Measurements from ENCODE around the gene EML6. TPM values are rescaled to one million over a fixed set of nuclear protein-coding genes. Genes with fewer than 3 reads are reported as not detected.

EML6 gene
- polyA plus RNA-seq, 2 donors: 0.88 to 1.3 TPM

DNA sequence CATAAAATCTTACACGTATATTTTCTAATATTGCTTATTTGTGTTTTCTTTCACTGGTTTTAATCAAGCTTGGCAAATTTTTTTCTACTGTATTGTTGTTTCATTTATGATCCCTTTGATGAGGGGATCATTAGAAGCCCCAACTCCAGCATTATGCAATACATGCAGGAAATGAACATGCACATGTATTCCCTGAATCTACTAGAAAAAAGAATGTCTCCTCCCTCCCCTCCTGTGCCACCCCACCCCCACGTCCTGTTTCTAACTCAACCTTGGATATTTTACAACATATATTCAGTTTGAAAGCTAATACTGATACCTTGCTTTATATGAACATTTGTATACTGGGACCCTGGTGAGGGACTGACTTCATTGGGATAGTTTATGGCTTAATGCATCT, 53.0 kb downstream of the EML6 start:
- H3K4me1 ChIP-seq (ENCODE audit: control insufficient read depth in 2 of 2, insufficient read depth in 2 of 2, low read length in 1 of 2): peaks cover 0 to 3% of the 10 kb centered on the region in 2 donors
- peaks cover 2 to 3% of the 10 kb centered on the region in 2 donors for H3K9me3 ChIP-seq (ENCODE audit: control insufficient read depth in 2 of 2, insufficient read depth in 1 of 2, low read depth in 1 of 2, low read length in 1 of 2)
- no peak overlapping the region for H3K27ac ChIP-seq (ENCODE audit: low read depth in 2 of 2, low read length in 1 of 2)
- no peaks in the 10 kb centered on the region for H3K36me3 ChIP-seq (ENCODE audit: control insufficient read depth in 2 of 2, insufficient read depth in 2 of 2, low read length in 1 of 2)
- no peak overlapping the region for H3K4me3 ChIP-seq (ENCODE audit: low read depth in 1 of 2, low read length in 2 of 2)
- 78 to 85% methylated on average over 2 of the region's 2 CpGs for WGBS, 2 donors
- H3K27me3 ChIP-seq (ENCODE audit: control insufficient read depth in 1 of 2, insufficient read depth in 2 of 2, low read length in 2 of 2): no peaks in the 10 kb centered on the region

DNA sequence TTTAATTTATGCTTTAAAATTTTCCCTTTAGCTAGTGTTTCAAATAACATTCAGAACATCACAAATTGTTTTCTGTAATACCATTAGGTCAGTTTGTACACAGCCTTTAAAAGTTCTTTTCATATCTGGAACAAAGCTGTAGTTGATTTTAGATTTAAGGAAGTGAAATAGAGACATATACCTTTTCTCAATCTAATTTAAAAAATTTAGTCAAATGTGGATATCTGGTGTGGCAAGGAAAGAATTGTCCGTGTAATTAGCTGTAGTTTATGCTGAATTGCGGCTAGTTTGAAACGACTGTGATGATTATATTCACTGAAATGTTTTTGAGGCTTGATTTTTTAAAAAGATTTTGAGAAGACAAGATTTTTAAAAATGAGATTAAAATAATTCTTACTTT, 59.9 kb downstream of the EML6 start:
- Histone ChIP-seq H3K27me3 (ENCODE audit: control insufficient read depth in 1 of 2, insufficient read depth in 2 of 2, low read length in 2 of 2) (no peaks in the 10 kb centered on the region), H3K36me3 (ENCODE audit: control insufficient read depth in 2 of 2, insufficient read depth in 2 of 2, low read length in 1 of 2) (no peaks in the 10 kb centered on the region), H3K4me3 (ENCODE audit: low read depth in 1 of 2, low read length in 2 of 2) (no peak overlapping the region), H3K4me1 (ENCODE audit: control insufficient read depth in 2 of 2, insufficient read depth in 2 of 2, low read length in 1 of 2) (no peaks in the 10 kb centered on the region), H3K27ac (ENCODE audit: low read depth in 2 of 2, low read length in 1 of 2) (no peak overlapping the region), H3K9me3 (ENCODE audit: control insufficient read depth in 2 of 2, insufficient read depth in 1 of 2, low read depth in 1 of 2, low read length in 1 of 2) (no peaks in the 10 kb centered on the region)
- WGBS, 2 donors: 90 to 96% methylated on average over 3 of the region's 3 CpGs

DNA sequence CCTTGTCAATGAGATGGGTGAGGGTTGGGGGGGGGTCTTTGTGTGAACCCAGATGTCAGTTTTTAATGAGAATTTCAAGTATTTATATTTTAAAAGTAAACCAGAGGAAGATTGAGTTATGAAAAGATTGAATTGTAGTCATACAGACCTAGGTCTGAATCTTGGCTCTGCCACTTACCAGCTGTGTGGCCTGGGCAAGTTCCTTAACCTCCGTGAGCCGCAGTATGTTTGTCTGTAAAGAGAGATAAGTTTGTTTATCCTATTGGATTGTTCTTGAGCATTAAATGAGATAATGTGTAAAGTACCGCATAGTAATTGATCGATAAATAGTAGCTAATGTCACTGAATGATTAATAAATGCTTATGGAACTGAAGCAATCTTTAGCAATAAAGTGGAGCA, 63.8 kb downstream of the EML6 start:
- H3K4me3 ChIP-seq (ENCODE audit: low read depth in 1 of 2, low read length in 2 of 2): no peak overlapping the region
- H3K4me1 ChIP-seq (ENCODE audit: control insufficient read depth in 2 of 2, insufficient read depth in 2 of 2, low read length in 1 of 2): no peaks in the 10 kb centered on the region
- no peaks in the 10 kb centered on the region for H3K9me3 ChIP-seq (ENCODE audit: control insufficient read depth in 2 of 2, insufficient read depth in 1 of 2, low read depth in 1 of 2, low read length in 1 of 2)
- no peaks in the 10 kb centered on the region for H3K27me3 ChIP-seq (ENCODE audit: control insufficient read depth in 1 of 2, insufficient read depth in 2 of 2, low read length in 2 of 2)
- no peaks in the 10 kb centered on the region for H3K36me3 ChIP-seq (ENCODE audit: control insufficient read depth in 2 of 2, insufficient read depth in 2 of 2, low read length in 1 of 2)
- H3K27ac ChIP-seq (ENCODE audit: low read depth in 2 of 2, low read length in 1 of 2): no peak overlapping the region
- 69 to 92% methylated on average over 4 of the region's 4 CpGs for WGBS, 2 donors

DNA sequence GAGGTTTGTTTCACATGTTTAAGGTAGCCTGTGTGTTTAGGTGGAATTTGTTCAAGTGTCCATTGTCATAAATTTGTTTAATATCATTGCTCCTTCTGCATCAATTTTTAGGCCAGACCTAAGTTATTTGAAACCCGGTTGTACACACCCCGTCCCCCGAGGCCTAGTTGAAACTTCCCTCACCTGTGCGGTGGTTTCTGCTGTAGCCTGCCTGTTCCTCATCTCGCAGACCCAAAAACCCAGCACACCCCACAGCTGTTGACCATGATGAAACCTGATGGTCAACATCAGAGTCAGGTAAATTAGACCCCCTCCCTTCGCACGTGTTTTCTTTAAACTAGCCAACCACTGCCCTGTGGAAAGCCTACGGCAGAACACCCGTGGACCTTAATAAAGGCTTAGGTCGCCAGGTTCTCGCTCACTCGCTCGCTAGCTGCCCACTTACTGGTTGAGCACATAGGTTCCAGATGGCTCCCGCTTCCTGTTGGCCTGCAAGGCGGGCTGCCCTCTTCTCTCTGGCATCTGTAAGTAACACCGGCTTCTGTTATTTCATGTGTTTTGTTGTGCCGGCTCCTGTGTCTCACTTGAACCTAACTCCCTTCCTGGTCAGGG, 64.4 kb downstream of the EML6 start:
- H3K27me3 ChIP-seq (ENCODE audit: control insufficient read depth in 1 of 2, insufficient read depth in 2 of 2, low read length in 2 of 2): no peaks in the 10 kb centered on the region
- 94 to 95% methylated on average over 17 of the region's 17 CpGs for WGBS, 2 donors

DNA sequence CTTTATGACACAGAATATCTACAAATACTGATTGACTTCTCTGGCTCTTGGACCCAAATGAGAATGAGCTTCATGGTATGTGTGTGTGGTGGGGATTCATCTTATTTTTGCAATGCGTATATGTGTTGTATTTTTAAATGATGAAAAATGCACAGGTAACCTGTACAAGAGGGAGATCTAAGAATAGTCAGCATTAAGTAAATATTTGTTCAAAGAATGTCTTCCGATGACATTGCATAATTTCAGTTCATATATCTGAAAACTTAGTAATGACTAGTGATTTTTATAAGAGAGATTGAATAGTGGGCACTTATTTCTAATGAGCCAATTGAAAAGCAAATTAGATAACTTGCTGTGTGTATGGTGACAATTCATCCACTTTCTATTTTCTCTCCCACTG, 66.4 kb downstream of the EML6 start:
- no peaks in the 10 kb centered on the region for H3K36me3 ChIP-seq (ENCODE audit: control insufficient read depth in 2 of 2, insufficient read depth in 2 of 2, low read length in 1 of 2)
- 85 to 90% methylated on average over 2 of the region's 2 CpGs for WGBS, 2 donors
- H3K27me3 ChIP-seq (ENCODE audit: control insufficient read depth in 1 of 2, insufficient read depth in 2 of 2, low read length in 2 of 2): no peaks in the 10 kb centered on the region
- no peaks in the 10 kb centered on the region for H3K9me3 ChIP-seq (ENCODE audit: control insufficient read depth in 2 of 2, insufficient read depth in 1 of 2, low read depth in 1 of 2, low read length in 1 of 2)
- no peak overlapping the region for H3K4me3 ChIP-seq (ENCODE audit: low read depth in 1 of 2, low read length in 2 of 2)
- no peaks in the 10 kb centered on the region for H3K4me1 ChIP-seq (ENCODE audit: control insufficient read depth in 2 of 2, insufficient read depth in 2 of 2, low read length in 1 of 2)
- no peak overlapping the region for H3K27ac ChIP-seq (ENCODE audit: low read depth in 2 of 2, low read length in 1 of 2)

More for the DNA sequence above, 64.4 kb downstream of the EML6 start:
- H3K9me3 ChIP-seq (ENCODE audit: control insufficient read depth in 2 of 2, insufficient read depth in 1 of 2, low read depth in 1 of 2, low read length in 1 of 2): no peaks in the 10 kb centered on the region
- H3K4me1 ChIP-seq (ENCODE audit: control insufficient read depth in 2 of 2, insufficient read depth in 2 of 2, low read length in 1 of 2): no peaks in the 10 kb centered on the region
- H3K36me3 ChIP-seq (ENCODE audit: control insufficient read depth in 2 of 2, insufficient read depth in 2 of 2, low read length in 1 of 2): no peaks in the 10 kb centered on the region
- H3K4me3 ChIP-seq (ENCODE audit: low read depth in 1 of 2, low read length in 2 of 2): no peak overlapping the region
- no peak overlapping the region for H3K27ac ChIP-seq (ENCODE audit: low read depth in 2 of 2, low read length in 1 of 2)

DNA sequence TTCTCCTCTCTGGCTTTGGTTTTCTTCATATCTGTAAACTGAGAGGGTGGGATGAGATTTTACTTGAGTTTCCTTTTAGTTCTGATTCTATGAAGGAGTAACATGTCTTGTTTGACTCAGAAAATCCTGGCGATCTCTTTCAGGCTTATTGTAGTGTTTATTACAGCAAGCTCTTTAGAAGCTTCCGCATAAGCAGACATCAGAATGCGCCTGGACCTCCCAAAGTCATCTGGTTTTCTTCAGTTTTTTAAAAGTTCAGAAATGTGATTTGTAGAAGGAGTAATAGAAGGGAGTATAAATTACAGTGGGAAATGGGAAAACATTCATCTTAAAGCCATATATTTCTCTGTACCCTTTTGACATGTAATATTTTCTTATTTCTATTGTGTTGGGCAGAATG, 68.4 kb downstream of the EML6 start:
- Histone ChIP-seq H3K9me3 (ENCODE audit: control insufficient read depth in 2 of 2, insufficient read depth in 1 of 2, low read depth in 1 of 2, low read length in 1 of 2) (no peaks in the 10 kb centered on the region), H3K27ac (ENCODE audit: low read depth in 2 of 2, low read length in 1 of 2) (no peak overlapping the region), H3K4me3 (ENCODE audit: low read depth in 1 of 2, low read length in 2 of 2) (no peak overlapping the region), H3K27me3 (ENCODE audit: control insufficient read depth in 1 of 2, insufficient read depth in 2 of 2, low read length in 2 of 2) (no peaks in the 10 kb centered on the region), H3K36me3 (ENCODE audit: control insufficient read depth in 2 of 2, insufficient read depth in 2 of 2, low read length in 1 of 2) (no peaks in the 10 kb centered on the region), H3K4me1 (ENCODE audit: control insufficient read depth in 2 of 2, insufficient read depth in 2 of 2, low read length in 1 of 2) (no peaks in the 10 kb centered on the region)
- WGBS, 2 donors: 75 to 79% methylated on average over 3 of the region's 3 CpGs

DNA sequence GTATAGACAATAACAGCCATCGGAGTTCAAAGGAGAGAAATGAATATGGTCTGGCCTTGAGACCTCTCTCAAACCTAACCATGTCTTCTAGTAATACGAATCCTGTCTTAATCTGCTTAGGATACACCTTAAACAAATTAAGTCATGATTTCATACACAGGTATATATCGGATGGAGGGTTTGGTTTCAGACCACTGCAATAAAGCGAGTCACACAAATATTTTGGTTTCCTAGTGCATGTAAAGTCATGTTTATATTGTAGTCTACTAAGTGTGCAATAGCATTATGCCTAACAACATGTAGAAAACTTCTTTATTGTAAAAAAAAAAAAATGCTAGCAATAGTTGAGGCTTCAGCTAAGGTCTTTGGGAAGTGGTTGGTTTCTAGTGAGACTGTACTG, 73.8 kb downstream of the EML6 start:
- WGBS, 2 donors: 77 to 91% methylated on average over 4 of the region's 4 CpGs

DNA sequence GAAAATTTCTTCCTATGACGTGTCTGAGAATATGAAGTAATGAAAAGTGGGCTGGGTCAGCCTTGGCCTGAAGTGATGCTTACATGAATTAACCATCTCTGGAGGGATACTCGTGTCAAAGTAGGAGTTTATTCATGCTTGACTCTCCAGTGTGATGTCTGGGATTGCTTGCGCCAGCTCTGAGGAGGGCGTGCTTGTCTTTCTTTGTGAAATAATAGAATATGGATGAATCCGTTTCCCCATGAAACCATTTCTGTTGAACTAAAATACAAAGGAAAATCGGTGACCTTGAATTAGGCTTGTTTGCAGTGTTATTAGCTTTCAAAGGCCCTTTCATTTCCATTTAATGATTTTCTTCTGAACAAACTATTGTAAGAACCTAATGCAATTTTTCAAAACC, 77.9 kb downstream of the EML6 start:
- Histone ChIP-seq H3K4me1 (ENCODE audit: control insufficient read depth in 2 of 2, insufficient read depth in 2 of 2, low read length in 1 of 2) (no peaks in the 10 kb centered on the region), H3K36me3 (ENCODE audit: control insufficient read depth in 2 of 2, insufficient read depth in 2 of 2, low read length in 1 of 2) (no peaks in the 10 kb centered on the region), H3K4me3 (ENCODE audit: low read depth in 1 of 2, low read length in 2 of 2) (no peak overlapping the region), H3K27ac (ENCODE audit: low read depth in 2 of 2, low read length in 1 of 2) (no peak overlapping the region), H3K9me3 (ENCODE audit: control insufficient read depth in 2 of 2, insufficient read depth in 1 of 2, low read depth in 1 of 2, low read length in 1 of 2) (no peaks in the 10 kb centered on the region), H3K27me3 (ENCODE audit: control insufficient read depth in 1 of 2, insufficient read depth in 2 of 2, low read length in 2 of 2) (no peaks in the 10 kb centered on the region)
- WGBS, 2 donors: 77 to 84% methylated on average over 6 of the region's 6 CpGs

More for the DNA sequence above, 73.8 kb downstream of the EML6 start:
- H3K36me3 ChIP-seq (ENCODE audit: control insufficient read depth in 2 of 2, insufficient read depth in 2 of 2, low read length in 1 of 2): no peaks in the 10 kb centered on the region
- H3K4me1 ChIP-seq (ENCODE audit: control insufficient read depth in 2 of 2, insufficient read depth in 2 of 2, low read length in 1 of 2): no peaks in the 10 kb centered on the region
- H3K9me3 ChIP-seq (ENCODE audit: control insufficient read depth in 2 of 2, insufficient read depth in 1 of 2, low read depth in 1 of 2, low read length in 1 of 2): no peaks in the 10 kb centered on the region
- no peaks in the 10 kb centered on the region for H3K27me3 ChIP-seq (ENCODE audit: control insufficient read depth in 1 of 2, insufficient read depth in 2 of 2, low read length in 2 of 2)
- no peak overlapping the region for H3K4me3 ChIP-seq (ENCODE audit: low read depth in 1 of 2, low read length in 2 of 2)
- no peak overlapping the region for H3K27ac ChIP-seq (ENCODE audit: low read depth in 2 of 2, low read length in 1 of 2)

DNA sequence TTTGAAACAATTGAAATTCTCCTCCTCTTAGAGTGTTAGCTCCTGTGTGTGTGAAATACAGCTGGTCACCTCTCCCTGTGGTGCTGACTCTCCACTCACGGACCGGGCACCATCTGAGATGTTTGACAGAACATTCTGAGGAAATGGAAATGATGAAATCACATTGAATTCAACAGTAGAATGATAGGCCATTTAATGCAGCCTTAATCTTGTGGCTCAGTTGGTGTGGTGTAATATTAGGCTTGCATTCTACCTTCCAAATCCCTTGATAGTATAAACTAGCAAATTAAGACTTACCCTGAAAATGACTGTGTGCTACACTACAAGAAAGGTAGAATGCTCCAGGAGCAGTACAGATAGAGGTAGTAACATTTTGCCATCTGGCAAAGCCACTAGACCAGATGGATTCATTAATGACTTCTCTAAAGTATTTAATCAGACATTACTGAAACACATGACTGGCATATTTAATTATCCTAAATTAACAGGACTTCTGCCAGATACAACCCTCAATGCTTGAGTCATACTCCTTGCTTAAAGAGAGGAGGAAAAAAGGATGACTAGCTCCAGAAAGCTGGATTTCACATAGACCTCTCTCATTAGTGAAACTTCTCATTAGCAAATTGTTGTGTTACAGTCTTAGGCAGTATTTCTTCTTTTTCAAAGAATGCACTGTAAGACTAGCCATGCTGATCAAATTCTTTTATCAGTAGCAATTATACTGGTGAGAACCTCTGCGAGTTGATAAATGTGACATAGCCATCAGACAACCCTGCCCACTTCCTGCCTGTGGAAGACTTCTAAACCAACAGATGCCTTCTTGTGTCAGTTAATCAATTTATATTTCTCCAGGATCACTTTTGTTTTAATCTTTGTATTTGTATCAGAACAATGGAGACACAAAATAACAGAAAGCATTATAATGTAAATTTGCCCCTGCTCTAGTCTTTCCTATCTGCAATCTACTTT, 80.6 kb downstream of the EML6 start:
- H3K27me3 ChIP-seq (ENCODE audit: control insufficient read depth in 1 of 2, insufficient read depth in 2 of 2, low read length in 2 of 2): no peaks in the 10 kb centered on the region
- H3K4me3 ChIP-seq (ENCODE audit: low read depth in 1 of 2, low read length in 2 of 2): no peak overlapping the region
- no peaks in the 10 kb centered on the region for H3K4me1 ChIP-seq (ENCODE audit: control insufficient read depth in 2 of 2, insufficient read depth in 2 of 2, low read length in 1 of 2)
- no peak overlapping the region for H3K27ac ChIP-seq (ENCODE audit: low read depth in 2 of 2, low read length in 1 of 2)
- no peaks in the 10 kb centered on the region for H3K9me3 ChIP-seq (ENCODE audit: control insufficient read depth in 2 of 2, insufficient read depth in 1 of 2, low read depth in 1 of 2, low read length in 1 of 2)
- H3K36me3 ChIP-seq (ENCODE audit: control insufficient read depth in 2 of 2, insufficient read depth in 2 of 2, low read length in 1 of 2): no peaks in the 10 kb centered on the region
- WGBS, 2 donors: 69 to 74% methylated on average over 3 of the region's 3 CpGs

All from esophagus (tissue), 2 donors.